Stimulated activated CD8-positive, alpha-beta memory T cell treated with anti-CD3 and anti-CD28 coated beads, Interleukin-4, amount 100 ng/mL, for 4 hours (primary cell): ENCODE results near the gene SCAPER.
"Not testable (repeated sequence)": the region's sequence is repeated elsewhere in the genome, so short reads cannot be mapped to it uniquely, and the experiment has no call there.

Experiments used
- DNase-seq, 2 donors: peaks; one replicate each; pipeline ENCODE4 v3.0.0-alpha.2; 2020; ENCODE audit warnings: low read depth in 2 of 2, low spot score in 1 of 2

SCAPER gene

DNA sequence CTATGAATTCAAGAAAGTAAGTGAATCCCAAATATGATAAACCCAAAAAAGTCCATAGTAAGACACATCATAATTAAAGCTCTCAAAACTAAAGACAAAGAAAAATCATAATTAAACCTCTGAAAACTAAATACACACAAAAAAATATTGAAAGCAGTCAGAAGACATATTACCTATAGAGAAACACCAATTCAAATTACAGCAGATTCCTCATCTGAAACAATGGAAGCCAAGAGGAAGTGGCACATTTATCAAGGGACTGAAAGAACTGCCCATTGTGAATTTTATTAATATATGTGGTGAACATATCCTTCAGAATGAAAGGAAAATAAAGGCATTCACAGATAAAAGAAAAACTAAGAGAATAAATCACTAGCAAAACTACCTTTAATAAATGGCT lies 128.2 kb downstream of the SCAPER start:
- DNase-seq: no peak

DNA sequence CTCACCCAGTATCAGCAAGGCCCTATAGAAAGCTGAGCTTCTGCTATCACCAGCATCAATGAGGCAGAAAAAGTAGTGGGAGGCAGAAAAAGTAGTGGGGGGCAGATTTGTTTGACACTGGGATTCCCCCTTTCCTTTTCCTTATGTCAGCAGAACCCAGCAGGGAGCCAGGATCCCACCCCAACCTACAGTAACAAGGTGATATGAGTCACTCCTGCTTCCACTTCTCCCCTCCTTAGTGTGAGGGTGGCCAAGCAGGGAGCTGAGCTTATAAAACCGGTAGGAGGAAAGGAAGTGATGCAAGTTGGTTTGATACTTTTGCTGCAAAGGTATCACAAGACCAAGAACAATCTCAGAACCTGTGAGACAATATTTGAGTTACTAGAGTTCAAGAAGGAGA lies 128.7 kb downstream of the SCAPER start:
- no peak for DNase-seq

- DNase-seq: no peak
These were observed 131.9 kb downstream of the SCAPER start for GRCh38 chr15:76773234-76773633.

DNA sequence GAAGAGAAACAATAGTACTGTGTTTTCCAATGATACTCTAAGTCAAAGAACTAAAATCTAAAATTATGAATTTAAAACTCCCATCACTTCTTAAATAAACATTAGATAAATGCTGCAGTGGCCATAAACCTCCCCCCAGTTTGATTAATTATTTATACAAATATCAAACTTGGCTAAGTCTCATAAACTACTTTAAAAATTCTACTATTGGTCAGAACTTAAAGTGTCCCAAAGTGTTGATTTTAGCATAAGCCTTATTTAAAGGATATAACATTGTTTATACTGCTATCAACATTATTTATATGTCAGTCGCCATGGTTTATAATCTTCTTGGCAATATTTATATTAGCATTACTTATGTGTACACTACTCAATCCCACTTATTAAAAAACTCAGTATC lies 132.4 kb downstream of the SCAPER start:
- DNase-seq: no peak

DNA sequence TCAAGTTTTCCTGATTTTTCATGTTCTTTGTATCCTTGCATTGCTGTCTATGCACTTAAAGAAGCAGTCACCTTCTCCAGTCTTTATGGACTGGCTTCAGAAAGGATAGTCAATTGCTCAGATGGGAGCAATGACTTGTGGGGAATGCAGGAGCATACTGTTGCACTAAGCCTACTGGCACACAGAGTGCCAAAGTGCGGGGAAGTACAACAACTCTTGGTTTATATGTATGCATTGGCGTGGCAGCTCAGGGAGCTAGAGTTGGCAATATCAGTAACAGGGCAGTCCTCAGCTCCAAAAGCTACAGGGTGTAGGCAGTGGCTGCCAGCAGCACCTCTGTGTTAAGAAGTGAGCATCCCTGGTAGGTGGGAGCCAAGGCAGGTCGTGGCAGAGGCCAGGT lies 141.1 kb downstream of the SCAPER start:
- DNase-seq: no peak

GRCh38 chr15:76763554-76763953 lies 141.6 kb downstream of the SCAPER start:
- DNase-seq: no peak

- DNase-seq: no peak
These were observed 148.8 kb downstream of the SCAPER start for GRCh38 chr15:76756381-76756780.

GRCh38 chr15:76753771-76754170 lies 151.4 kb downstream of the SCAPER start:
- DNase-seq: no peak

DNA sequence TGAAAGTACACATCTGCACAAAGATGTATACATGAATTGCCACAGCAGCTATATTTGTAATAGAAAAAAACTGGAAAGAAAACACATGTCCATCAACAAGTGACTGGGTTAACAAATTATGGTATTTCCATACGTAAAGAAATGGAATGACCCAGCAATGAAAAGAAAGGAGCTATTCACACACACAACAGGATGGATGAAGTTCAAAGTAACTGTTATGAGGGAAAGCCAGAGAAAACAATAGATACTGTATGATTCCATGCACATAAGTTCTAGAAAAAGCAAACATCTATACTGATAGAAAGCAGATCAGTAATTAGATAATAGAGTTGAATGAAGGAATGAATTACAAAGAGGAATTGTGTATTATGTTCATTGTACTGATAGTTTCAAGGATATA lies 152.0 kb downstream of the SCAPER start:
- DNase-seq: no peak

DNA sequence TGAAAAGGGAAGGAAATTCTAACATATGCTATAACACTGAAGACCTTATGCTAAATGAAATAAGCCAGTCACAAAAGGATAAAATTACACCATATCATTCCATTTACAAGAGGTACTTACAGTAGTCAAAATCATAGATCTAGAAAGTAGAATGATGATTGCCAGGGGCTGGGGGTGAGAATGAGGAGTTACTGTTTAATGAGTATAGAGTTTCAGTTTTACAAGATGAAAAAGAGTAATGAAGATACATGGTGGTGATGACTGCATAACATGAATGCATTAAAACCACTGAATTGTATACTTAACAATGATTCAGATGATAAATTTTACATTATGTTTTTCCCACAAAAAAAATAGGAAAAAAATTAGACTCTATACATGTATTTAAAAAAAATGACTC lies 152.6 kb downstream of the SCAPER start:
- no peak for DNase-seq

GRCh38 chr15:76737573-76737972 lies 167.6 kb downstream of the SCAPER start:
- DNase-seq: no peak

GRCh38 chr15:76732321-76732720 lies 172.8 kb downstream of the SCAPER start:
- not testable (repeated sequence) for DNase-seq

GRCh38 chr15:76730262-76730661 lies 174.9 kb downstream of the SCAPER start:
- no peak for DNase-seq

GRCh38 chr15:76718863-76719262 lies 186.3 kb downstream of the SCAPER start:
- DNase-seq: no peak

DNA sequence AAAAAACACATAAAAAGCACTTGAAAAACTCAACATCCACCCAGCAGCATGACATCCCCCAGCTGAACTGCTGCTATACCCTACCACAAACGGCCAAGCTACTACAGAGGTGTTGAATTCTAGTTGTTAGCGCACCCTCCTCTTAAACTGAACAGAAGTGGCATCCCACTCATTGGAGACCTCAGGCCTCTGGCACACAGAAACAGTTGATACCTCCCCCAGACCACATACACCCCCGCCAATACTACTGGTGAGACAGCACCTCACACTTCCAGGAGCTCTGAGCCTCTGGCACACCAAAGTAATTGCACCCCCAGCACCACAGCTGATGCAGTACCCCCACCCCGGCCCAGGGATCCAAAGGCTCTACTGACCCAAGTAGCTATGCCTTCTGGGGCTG lies 190.2 kb downstream of the SCAPER start:
- no peak for DNase-seq

DNA sequence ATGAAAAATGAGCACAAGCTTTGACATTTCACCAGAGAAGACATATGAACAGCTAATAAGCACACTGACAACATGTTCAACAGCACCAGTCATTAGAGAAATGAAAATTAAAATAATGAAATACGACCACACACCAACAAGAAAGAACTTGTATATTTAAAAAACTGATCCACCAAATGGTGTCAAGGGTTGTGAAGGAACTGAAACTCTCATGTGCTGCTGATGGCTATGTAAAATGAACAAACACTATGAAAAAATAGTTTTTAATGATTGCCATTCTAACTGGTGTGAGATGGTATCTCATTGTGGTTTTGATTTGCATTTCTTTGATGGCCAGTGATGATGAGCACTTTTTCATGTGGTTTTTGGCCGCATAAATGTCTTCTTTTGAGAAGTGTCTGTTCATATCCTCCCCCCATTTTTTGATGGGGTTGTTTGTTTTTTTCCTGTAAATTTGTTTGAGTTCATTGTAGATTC lies 193.8 kb downstream of the SCAPER start:
- DNase-seq: no peak

DNA sequence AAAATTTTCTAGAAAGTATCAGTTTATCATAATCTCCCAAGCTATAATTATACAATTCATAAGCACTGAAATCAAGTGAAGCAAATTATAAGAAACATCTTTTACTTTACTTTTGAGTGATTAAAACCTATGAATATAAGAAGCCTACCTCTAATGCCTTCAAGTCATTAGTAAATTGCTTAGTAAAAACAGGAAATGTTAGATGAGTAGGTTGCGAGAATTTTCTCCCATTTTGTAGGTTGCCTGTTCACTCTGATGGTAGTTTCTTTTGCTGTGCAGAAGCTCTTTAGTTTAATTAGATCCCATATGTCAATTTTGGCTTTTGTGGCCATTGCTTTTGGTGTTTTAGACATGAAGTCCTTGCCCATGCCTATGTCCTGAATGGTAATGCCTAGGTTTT lies 201.1 kb downstream of the SCAPER start:
- not testable (repeated sequence) for DNase-seq

DNA sequence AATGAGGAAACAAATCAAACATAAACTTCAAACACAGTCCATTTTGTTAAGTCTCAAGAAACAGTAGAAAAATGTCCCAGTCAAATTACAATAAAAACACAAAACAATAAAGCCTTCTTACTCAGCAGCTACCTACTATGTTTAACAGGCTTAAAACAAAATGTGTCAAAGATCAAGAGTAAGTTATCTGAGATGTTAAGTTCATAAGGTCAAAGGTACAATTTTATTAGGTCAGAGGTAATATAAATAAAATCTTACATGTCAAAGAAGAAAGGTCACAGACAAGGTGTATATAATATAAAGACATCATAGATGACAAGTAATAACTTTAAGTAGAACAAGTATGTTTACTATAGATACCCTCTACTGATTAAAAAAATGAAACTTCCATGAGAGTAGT lies 208.3 kb downstream of the SCAPER start:
- DNase-seq: no peak

GRCh38 chr15:76692546-76692945 lies 212.6 kb downstream of the SCAPER start:
- DNase-seq: not testable (repeated sequence)

- not testable (repeated sequence) for DNase-seq
These were observed 217.5 kb downstream of the SCAPER start for GRCh38 chr15:76687592-76687991.

- no peak for DNase-seq
These were observed 221.1 kb downstream of the SCAPER start for GRCh38 chr15:76684002-76684401.

DNA sequence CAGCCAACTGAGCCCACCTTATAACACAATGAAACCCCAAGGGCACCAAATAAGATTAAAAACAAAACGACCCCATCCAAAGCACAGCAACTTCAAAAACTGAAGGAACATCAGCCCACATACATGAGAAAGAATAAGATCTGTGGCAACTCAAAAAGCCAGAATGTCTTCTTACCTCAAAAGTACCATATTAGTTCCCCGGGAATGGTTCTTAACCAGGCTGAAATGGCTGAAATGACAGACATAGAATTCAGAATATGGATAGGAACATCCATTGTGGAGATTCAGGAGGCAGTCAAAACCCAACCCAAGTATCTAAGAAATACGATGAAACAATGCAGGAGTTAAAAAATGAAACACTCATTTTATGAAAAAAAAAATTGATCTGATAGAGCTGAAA lies 222.3 kb downstream of the SCAPER start:
- DNase-seq: no peak

- DNase-seq: no peak
These were observed 222.9 kb downstream of the SCAPER start for GRCh38 chr15:76682259-76682658.

GRCh38 chr15:76678766-76679165 lies 226.4 kb downstream of the SCAPER start:
- DNase-seq: no peak
